Peyer's patch (tissue), 4 donors: Measurements from ENCODE around the gene OR2B2. TPM values are rescaled to one million over a fixed set of nuclear protein-coding genes. Genes with fewer than 3 reads are reported as not detected.

Experiments used
- DNase-seq, 3 donors: peaks; one replicate each; pipeline ENCODE4 v3.0.0-alpha.2; 2017 to 2019
- H3K27ac ChIP-seq, 4 donors: fragments of 200-600 bp; sonication (generic); one replicate each; pipeline ENCODE4 v1.5.1; 2016 to 2019
- H3K27me3 ChIP-seq, 2 donors: fragments of 200-600 bp; sonication (generic); one replicate each; pipeline ENCODE4 v1.5.1; 2019
- H3K36me3 ChIP-seq, 3 donors: fragments of 200-600 bp; sonication (generic); one replicate each; pipeline ENCODE4 v1.5.1; 2016 to 2019
- H3K4me1 ChIP-seq, 4 donors: fragments of 200-600 bp; sonication (generic); one replicate each; pipeline ENCODE4 v1.5.1; 2016 to 2019
- H3K4me3 ChIP-seq, 4 donors: fragments of 200-600 bp; sonication (generic); 1 replicate in 3 of 4; 2 replicates in 1 of 4; pipeline ENCODE4 v1.5.1; 2016 to 2019; ENCODE audit warnings: mild to moderate bottlenecking in 1 of 4
- H3K9me3 ChIP-seq, 4 donors: fragments of 200-600 bp; sonication (generic); one replicate each; pipeline ENCODE4 v1.5.1; 2016 to 2019; ENCODE audit warnings: mild to moderate bottlenecking in 1 of 4
- POLR2A ChIP-seq, 2 donors: fragments of 450-650 bp; IDR thresholded peaks; one replicate each; pipeline ENCODE4 v1.5.1; 2017; ENCODE audit warnings: antibody characterized with exemption in 2 of 2, mild to moderate bottlenecking in 2 of 2, moderate library complexity in 2 of 2
- total RNA-seq, 4 donors: library from RNA; depleted of rRNA; stranded (reverse); fragments of >200 nt; gene quantifications; one replicate each; pipeline ENCODE4 v1.1.0, GENCODE V29; 2016
- TF ChIP-seq, protein P1 (sequence below), 6 experiments: fragments of 450-650 bp in 4 of 6; fragments of 200-600 bp in 2 of 6; sonication (generic) in 1 of 6; IDR thresholded peaks; one replicate each; pipeline ENCODE4 v1.5.1; 2017 to 2019; ENCODE audit warnings: antibody characterized with exemption in 6 of 6, mild to moderate bottlenecking in 3 of 6, moderate library complexity in 1 of 6

Gene OR2B2
- total RNA-seq, 4 donors from 2014 or later, result not detected

- no peaks in the 10 kb centered on the region for H3K27me3 ChIP-seq
- H3K27ac ChIP-seq, result peak overlapping the region; percentile 83 to 95 (median 88)
- peaks cover 0 to 9% (median 2%) of the 10 kb centered on the region in 4 donors for H3K4me1 ChIP-seq
- no peaks in the 10 kb centered on the region for H3K9me3 ChIP-seq
- DNase-seq, result peak in 2 of 3 donors; percentile 54 to 78
- peak overlapping the region; percentile 46 to 71 (median 52) for H3K4me3 ChIP-seq
- peak in 1 of 2 donors; percentile 22 for TF ChIP-seq POLR2A (IDR thresholded peaks at IDR 0.05)
- TF ChIP-seq, protein P1, sequence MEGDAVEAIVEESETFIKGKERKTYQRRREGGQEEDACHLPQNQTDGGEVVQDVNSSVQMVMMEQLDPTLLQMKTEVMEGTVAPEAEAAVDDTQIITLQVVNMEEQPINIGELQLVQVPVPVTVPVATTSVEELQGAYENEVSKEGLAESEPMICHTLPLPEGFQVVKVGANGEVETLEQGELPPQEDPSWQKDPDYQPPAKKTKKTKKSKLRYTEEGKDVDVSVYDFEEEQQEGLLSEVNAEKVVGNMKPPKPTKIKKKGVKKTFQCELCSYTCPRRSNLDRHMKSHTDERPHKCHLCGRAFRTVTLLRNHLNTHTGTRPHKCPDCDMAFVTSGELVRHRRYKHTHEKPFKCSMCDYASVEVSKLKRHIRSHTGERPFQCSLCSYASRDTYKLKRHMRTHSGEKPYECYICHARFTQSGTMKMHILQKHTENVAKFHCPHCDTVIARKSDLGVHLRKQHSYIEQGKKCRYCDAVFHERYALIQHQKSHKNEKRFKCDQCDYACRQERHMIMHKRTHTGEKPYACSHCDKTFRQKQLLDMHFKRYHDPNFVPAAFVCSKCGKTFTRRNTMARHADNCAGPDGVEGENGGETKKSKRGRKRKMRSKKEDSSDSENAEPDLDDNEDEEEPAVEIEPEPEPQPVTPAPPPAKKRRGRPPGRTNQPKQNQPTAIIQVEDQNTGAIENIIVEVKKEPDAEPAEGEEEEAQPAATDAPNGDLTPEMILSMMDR (IDR thresholded peaks at IDR 0.05), result peak; percentile 71 to 92 (median 84)
- no peaks in the 10 kb centered on the region for H3K36me3 ChIP-seq
Measured at GRCh38 chr6:27894839-27895762, 17.1 kb downstream of the OR2B2 start.

DNA sequence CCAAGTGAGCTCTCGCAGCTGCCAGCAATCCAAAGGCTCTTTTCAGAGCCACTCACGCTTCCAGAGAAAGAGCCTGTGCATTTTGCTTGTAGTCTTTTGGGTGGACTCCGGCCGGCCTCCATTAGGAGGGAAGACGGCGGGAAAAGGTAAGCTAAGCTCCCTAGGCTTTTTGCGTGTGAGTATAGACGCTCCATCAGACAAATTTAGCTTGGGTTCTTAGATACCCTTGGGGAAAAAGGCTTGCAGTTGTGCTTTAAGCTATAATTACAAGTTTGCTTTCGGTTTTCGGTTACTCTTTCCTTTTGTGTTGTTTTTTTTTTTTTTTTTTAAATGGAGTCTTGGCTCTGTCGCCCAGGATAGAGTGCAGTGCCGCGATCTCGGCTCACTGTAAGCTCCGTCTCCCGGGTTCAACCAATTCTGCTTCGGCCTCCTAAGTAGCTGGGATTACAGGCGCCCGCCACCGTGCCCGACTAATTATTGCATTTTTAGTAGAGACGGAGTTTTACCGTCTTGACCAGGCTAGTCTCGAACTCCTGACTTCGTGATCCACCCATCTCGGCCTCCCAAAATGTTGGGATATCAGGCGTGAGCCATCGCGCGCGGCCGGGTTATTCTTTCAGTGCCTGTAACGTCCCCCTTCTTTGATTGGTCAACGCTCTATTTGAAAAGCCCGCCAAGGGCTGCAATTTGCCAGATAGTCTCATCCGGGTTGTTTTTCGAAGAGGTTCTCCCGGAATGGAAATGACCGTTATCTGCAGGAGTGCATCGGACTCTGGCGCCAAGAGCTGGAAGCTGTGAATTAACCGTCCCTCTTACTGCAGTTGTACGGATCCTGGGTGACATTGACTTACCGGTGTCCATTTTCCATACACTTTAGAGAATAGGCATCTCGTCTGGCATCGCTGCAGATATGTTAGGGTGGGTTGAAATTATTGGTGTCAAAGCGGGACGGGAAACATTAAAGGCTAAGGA lies 18.1 kb downstream of the OR2B2 start:
- Histone ChIP-seq H3K27me3 (no peaks in the 10 kb centered on the region), H3K4me1 (peaks cover 0 to 10% (median 2%) of the 10 kb centered on the region in 4 donors), H3K27ac (peak overlapping the region; percentile 83 to 95 (median 88)), H3K9me3 (no peaks in the 10 kb centered on the region), H3K4me3 (peak overlapping the region; percentile 46 to 71 (median 52)), H3K36me3 (no peaks in the 10 kb centered on the region)
- TF ChIP-seq, protein P1 (IDR thresholded peaks at IDR 0.05), result peak in 1 of 6 experiments; percentile 9
- TF ChIP-seq POLR2A (IDR thresholded peaks at IDR 0.05), result no peak
- peak; percentile 78 to 94 (median 79) for DNase-seq

GRCh38 chr6:27893059-27893835 lies 18.9 kb downstream of the OR2B2 start:
- peak; percentile 87 to 96 (median 91) for DNase-seq
- H3K4me3 ChIP-seq, result peak overlapping the region; percentile 46 to 71 (median 52)
- peaks cover 0 to 10% (median 2%) of the 10 kb centered on the region in 4 donors for H3K4me1 ChIP-seq
- TF ChIP-seq, protein P1 (IDR thresholded peaks at IDR 0.05), result peak in 1 of 6 experiments; percentile 3
- TF ChIP-seq POLR2A (IDR thresholded peaks at IDR 0.05), result peak; percentile 98 to 99
- no peaks in the 10 kb centered on the region for H3K9me3 ChIP-seq
- H3K27ac ChIP-seq, result peak overlapping the region; percentile 83 to 95 (median 88)
- H3K27me3 ChIP-seq, result no peaks in the 10 kb centered on the region
- H3K36me3 ChIP-seq, result no peaks in the 10 kb centered on the region

DNA sequence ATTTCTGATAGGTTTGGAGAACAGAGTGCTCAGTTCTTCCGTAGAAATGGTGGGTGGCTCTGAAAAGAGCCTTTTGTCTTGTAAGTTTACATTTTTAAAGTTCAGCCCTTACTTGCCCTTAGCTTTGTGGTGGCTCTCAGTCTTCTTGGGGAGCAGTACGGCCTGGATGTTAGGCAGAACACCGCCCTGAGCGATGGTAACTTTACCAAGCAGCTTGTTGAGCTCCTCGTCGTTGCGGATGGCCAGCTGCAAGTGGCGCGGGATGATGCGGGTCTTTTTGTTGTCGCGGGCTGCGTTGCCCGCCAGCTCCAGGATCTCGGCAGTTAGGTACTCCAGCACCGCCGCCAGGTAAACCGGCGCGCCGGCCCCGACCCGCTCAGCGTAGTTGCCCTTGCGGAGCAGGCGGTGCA lies 19.5 kb downstream of the OR2B2 start:
- TF ChIP-seq, protein P1 (IDR thresholded peaks at IDR 0.05), result no peak
- no peak for TF ChIP-seq POLR2A (IDR thresholded peaks at IDR 0.05)
- H3K36me3 ChIP-seq, result no peaks in the 10 kb centered on the region
- H3K4me3 ChIP-seq, result peak overlapping the region; percentile 46 to 71 (median 52)
- H3K27me3 ChIP-seq, result no peaks in the 10 kb centered on the region
- H3K27ac ChIP-seq, result peak overlapping the region; percentile 83 to 95 (median 88)
- no peak for DNase-seq
- H3K9me3 ChIP-seq, result no peaks in the 10 kb centered on the region
- H3K4me1 ChIP-seq, result peaks cover 0 to 10% (median 2%) of the 10 kb centered on the region in 4 donors
